SK-N-SH (cell line): ENCODE results near the gene PHACTR2.

Experiments used
- ELF1 ChIP-seq: IDR thresholded peaks from 2 replicates; pipeline ENCODE4 v1.4.0; 2012
- FOXM1 ChIP-seq: IDR thresholded peaks from 2 replicates; pipeline ENCODE4 v1.4.0; 2012; ENCODE audit warnings: low read depth, mild to moderate bottlenecking
- POLR2AphosphoS5 ChIP-seq: IDR thresholded peaks from 2 replicates; pipeline ENCODE4 v1.6.1; 2012; ENCODE audit warnings: low read depth, low read length
- RAD21 ChIP-seq: IDR thresholded peaks from 2 replicates; pipeline ENCODE4 v1.6.1; 2012; ENCODE audit warnings: mild to moderate bottlenecking, low read length
- REST ChIP-seq: IDR thresholded peaks from 2 replicates; pipeline ENCODE4 v1.6.1; 2012; ENCODE audit warnings: mild to moderate bottlenecking, low read depth, low read length, moderate library complexity
- TAF1 ChIP-seq: IDR thresholded peaks from 2 replicates; pipeline ENCODE4 v1.6.1; 2012; ENCODE audit warnings: low read depth, mild to moderate bottlenecking, low read length, moderate library complexity, borderline replicate concordance
- TF ChIP-seq, protein P1 (sequence below): fragments of 200-600 bp; sonication (generic); IDR thresholded peaks from 2 replicates; pipeline ENCODE4 v1.6.1; 2017; ENCODE audit warnings: antibody characterized with exemption, mild to moderate bottlenecking, moderate library complexity

DNA sequence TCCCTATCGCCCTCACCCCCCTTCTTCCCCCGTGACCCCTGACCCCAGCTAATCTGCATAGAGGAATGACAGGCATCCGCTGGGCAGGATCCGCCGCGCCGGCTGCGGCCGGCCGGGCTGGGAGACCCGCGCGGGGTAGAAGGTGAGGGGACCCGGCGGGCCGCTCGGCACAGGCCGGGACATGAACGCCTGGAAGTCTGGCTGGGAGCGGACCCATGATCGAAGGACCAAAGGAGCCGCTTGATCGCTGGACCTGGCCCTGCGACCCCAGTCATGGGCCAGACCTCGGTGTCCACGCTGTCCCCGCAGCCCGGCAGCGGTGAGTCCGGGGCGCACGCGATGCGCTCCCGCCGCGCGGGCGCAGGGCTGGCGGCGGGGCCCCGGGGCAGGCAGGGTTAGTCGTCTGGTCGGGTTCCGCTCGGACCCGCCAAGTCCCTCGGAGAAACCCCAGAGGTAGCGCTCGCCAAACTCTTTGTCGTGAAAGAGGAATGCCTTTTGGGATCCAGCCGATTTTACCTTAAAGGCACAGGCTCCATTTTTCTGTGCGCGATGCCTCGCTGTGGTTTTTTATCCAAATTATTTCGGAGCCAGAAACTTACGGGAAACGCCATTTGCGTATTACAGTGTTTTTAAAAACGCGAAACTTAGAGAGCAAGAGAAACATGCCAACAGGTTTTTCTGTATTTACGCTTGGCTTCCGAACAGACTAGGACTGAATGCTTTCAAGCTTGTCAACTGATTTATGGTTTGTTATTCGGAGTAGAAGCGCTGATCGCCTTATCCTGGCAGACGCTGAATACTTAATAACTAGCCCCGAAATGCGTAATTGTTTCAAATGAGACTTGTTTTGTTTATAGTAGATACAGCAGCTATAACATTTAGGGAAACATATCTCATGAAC, at the start of gene PHACTR2:
- TF ChIP-seq TAF1 (no peak), FOXM1 (no peak), REST (no peak), POLR2AphosphoS5 (peak; percentile 31; the same call in 1 of the 2 replicates), ELF1 (no peak), RAD21 (no peak)
- TF ChIP-seq, protein P1, sequence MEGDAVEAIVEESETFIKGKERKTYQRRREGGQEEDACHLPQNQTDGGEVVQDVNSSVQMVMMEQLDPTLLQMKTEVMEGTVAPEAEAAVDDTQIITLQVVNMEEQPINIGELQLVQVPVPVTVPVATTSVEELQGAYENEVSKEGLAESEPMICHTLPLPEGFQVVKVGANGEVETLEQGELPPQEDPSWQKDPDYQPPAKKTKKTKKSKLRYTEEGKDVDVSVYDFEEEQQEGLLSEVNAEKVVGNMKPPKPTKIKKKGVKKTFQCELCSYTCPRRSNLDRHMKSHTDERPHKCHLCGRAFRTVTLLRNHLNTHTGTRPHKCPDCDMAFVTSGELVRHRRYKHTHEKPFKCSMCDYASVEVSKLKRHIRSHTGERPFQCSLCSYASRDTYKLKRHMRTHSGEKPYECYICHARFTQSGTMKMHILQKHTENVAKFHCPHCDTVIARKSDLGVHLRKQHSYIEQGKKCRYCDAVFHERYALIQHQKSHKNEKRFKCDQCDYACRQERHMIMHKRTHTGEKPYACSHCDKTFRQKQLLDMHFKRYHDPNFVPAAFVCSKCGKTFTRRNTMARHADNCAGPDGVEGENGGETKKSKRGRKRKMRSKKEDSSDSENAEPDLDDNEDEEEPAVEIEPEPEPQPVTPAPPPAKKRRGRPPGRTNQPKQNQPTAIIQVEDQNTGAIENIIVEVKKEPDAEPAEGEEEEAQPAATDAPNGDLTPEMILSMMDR, result no peak
